Measurements from ENCODE around the gene REPIN1. TPM values are rescaled to one million over a fixed set of nuclear protein-coding genes. Genes with fewer than 3 reads are reported as not detected.

Gene REPIN1
- polyA plus RNA-seq, 3 donors from 2014 or later = 40.6 to 86.0 (median 43.2) TPM

DNA sequence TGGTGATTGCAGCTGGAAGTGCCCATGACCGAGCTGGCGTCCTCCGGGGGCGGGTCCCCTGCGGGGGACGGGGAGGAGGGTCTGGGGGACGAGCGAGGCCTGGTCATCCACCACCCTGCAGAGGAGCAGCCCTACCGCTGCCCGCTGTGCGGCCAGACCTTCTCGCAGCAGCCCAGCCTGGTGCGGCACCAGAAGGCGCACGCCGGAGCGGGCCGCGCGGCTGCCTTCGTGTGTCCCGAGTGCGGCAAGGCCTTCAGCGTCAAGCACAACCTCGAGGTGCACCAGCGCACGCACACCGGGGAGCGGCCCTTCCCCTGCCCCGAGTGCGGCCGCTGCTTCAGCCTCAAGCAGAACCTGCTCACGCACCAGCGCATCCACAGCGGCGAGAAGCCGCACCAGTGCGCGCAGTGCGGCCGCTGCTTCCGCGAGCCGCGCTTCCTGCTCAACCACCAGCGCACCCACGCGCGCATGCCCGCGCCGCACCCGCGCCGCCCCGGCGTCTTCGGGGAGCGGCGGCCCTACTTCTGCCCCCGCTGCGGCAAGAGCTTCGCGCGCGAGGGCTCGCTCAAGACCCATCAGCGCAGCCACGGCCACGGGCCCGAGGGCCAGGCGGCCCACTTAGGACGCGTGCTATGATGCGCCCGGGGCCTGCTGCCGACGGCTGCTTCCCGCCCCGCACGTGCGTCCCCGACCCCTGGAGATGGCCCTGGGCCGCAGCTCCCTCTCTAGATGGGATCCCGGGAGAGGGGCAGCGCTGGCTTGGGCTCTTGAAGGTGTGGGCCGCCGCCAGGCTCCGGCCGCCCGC, 39.2 kb downstream of the REPIN1 start:
- no peaks in the 10 kb centered on the region for H3K9me3 Mint-ChIP-seq
- H3K4me3 Mint-ChIP-seq = no peak overlapping the region
- H3K27me3 Mint-ChIP-seq (ENCODE audit: low read depth in 3 of 3) = peaks cover 0 to 7% (median 5%) of the 10 kb centered on the region in 3 donors
- peaks cover 5 to 13% (median 7%) of the 10 kb centered on the region in 3 donors for H3K36me3 Mint-ChIP-seq
- DNase-seq = no peak
- peak overlapping the region in 1 of 6 donors; percentile 90 for H3K27ac Mint-ChIP-seq
- H3K4me1 Mint-ChIP-seq = peaks cover 39 to 42% of the 10 kb centered on the region in 2 donors

GRCh38 chr7:150408393-150409299, 40.0 kb downstream of the REPIN1 start:
- Mint-ChIP-seq H3K4me1 (peaks cover 32 to 38% of the 10 kb centered on the region in 2 donors), H3K36me3 (peaks cover 5 to 13% (median 7%) of the 10 kb centered on the region in 3 donors), H3K27me3 (ENCODE audit: low read depth in 3 of 3) (peaks cover 0 to 7% (median 5%) of the 10 kb centered on the region in 3 donors), H3K9me3 (no peaks in the 10 kb centered on the region), H3K4me3 (peak overlapping the region in 1 of 5 donors; percentile 0), H3K27ac (peak overlapping the region; percentile 8 to 77 (median 61))
- DNase-seq = no peak

DNA sequence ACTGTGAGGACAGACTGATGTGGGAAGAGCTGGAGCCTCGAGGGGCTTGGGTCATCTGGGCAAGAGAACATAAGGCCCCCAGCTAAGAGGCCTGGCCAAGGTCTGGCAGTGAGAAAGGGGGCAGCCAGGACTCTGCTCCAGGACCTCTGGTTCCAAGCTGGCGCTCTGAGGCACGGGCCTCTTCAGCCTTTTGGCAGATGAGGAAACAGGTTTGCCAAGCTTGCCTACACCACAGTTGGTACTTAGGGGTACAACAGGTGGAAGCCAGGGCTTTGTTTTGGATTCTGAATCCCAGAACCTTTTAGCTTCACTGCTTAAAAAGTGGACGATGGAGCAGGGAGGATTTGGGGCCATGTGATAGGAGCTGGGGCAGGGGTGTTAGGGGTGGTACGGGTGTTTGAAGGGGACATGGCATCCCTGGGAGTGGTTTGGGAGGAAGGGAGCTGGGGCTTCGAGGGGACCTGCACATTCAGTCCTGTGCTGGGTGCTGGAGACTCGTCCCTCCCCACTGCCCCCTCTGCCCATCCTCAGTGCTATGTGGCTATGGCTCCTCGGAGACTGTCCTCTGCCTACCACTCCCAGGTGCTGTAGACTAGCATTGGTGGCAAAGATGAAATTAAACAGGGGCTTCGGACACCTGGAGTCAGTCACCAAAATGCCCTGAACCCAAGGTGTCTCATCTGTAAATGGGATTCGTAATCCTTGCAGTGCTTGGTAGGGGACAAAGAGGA, 40.8 kb downstream of the REPIN1 start:
- DNase-seq = no peak
- H3K4me3 Mint-ChIP-seq = no peak overlapping the region
- H3K36me3 Mint-ChIP-seq = peaks cover 5 to 13% (median 7%) of the 10 kb centered on the region in 3 donors

DNA sequence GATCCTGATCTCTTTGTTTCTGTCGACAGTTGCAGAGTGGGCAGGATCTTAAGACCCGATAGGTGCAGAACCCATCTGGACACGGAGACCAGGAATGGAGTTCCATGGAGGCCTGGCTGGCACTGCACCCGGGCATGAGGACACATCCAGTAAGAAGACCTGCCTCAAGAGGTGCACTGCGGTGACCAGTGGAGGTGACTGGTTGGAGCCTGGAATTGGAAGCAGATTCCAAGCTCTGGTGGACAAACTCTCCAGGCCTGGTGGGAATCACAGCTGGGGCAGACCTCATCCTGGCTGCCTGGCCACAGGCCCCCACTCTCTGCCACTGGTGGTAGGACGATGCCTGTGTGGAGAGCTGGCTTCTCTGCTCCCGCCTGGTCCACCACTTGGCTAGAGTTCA, 41.5 kb downstream of the REPIN1 start:
- Mint-ChIP-seq H3K27me3 (ENCODE audit: low read depth in 3 of 3) (peaks cover 0 to 5% (median 4%) of the 10 kb centered on the region in 3 donors), H3K36me3 (peaks cover 5 to 13% (median 7%) of the 10 kb centered on the region in 3 donors), H3K27ac (no peak overlapping the region), H3K4me1 (peaks cover 22 to 26% of the 10 kb centered on the region in 2 donors), H3K4me3 (no peak overlapping the region), H3K9me3 (no peaks in the 10 kb centered on the region)
- no peak for DNase-seq

More for the DNA sequence above, 40.8 kb downstream of the REPIN1 start:
- H3K9me3 Mint-ChIP-seq = no peaks in the 10 kb centered on the region
- peaks cover 0 to 6% (median 5%) of the 10 kb centered on the region in 3 donors for H3K27me3 Mint-ChIP-seq (ENCODE audit: low read depth in 3 of 3)
- peaks cover 24 to 30% of the 10 kb centered on the region in 2 donors for H3K4me1 Mint-ChIP-seq
- peak overlapping the region in 4 of 6 donors; percentile 8 to 77 (median 56) for H3K27ac Mint-ChIP-seq

- no peak for DNase-seq
- H3K4me1 Mint-ChIP-seq = peaks cover 18 to 21% of the 10 kb centered on the region in 2 donors
- H3K27me3 Mint-ChIP-seq (ENCODE audit: low read depth in 3 of 3) = peaks cover 0 to 3% (median 0%) of the 10 kb centered on the region in 3 donors
- H3K9me3 Mint-ChIP-seq = no peaks in the 10 kb centered on the region
- no peak overlapping the region for H3K4me3 Mint-ChIP-seq
- peaks cover 5 to 13% (median 7%) of the 10 kb centered on the region in 3 donors for H3K36me3 Mint-ChIP-seq
- peak overlapping the region in 1 of 6 donors; percentile 34 for H3K27ac Mint-ChIP-seq
Measured at GRCh38 chr7:150410680-150411346, 42.2 kb downstream of the REPIN1 start.

DNA sequence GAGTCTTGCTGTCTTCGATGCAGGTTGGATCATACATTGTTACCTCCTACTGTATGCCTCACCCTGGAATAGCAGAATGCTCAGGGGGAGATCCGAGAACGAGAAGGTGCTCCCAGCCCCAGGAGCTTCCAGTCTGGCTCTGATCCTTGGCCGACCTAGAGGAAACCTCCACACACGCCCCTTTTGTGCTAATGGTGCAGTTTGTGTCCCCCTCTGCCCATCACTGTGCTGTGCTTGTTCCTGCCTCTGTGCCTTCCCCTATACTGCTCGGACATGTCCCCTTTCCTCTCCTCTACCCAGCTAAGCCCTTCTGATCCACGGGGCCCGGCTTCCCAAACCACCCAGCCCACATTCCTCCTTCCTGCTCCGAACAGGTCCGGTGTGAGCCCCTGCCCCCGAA, 43.0 kb downstream of the REPIN1 start:
- Mint-ChIP-seq H3K4me1 (peaks cover 11 to 13% of the 10 kb centered on the region in 2 donors), H3K27me3 (ENCODE audit: low read depth in 3 of 3) (no peaks in the 10 kb centered on the region), H3K27ac (peak overlapping the region in 1 of 6 donors; percentile 22), H3K4me3 (no peak overlapping the region), H3K9me3 (no peaks in the 10 kb centered on the region), H3K36me3 (peaks cover 5 to 13% (median 7%) of the 10 kb centered on the region in 3 donors)
- DNase-seq = no peak

DNA sequence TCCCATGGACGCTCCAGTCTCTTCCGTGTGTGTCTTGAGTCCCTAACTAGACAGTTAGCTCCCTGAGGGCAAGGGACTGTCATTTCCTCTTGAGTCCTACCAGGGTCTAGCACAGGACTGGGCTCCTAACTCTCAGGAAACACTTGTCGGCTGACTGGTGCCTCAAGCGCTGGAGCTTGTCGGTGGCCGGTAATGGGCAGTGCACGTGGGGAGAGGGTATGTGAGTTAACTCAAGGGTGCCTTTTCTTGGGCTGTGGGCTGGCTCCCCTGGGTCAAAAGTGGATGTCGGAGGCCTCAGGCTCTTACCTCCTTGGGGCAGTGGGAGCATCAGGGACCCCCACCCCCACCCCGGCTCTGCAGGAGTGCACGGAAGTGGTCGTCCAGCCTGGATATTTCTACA, 43.4 kb downstream of the REPIN1 start:
- H3K4me3 Mint-ChIP-seq = no peak overlapping the region
- peaks cover 6 to 9% of the 10 kb centered on the region in 2 donors for H3K4me1 Mint-ChIP-seq
- DNase-seq = no peak
- H3K27me3 Mint-ChIP-seq (ENCODE audit: low read depth in 3 of 3) = no peaks in the 10 kb centered on the region
- H3K36me3 Mint-ChIP-seq = peaks cover 2 to 12% (median 6%) of the 10 kb centered on the region in 3 donors
- no peaks in the 10 kb centered on the region for H3K9me3 Mint-ChIP-seq
- peak overlapping the region in 1 of 6 donors; percentile 22 for H3K27ac Mint-ChIP-seq

DNA sequence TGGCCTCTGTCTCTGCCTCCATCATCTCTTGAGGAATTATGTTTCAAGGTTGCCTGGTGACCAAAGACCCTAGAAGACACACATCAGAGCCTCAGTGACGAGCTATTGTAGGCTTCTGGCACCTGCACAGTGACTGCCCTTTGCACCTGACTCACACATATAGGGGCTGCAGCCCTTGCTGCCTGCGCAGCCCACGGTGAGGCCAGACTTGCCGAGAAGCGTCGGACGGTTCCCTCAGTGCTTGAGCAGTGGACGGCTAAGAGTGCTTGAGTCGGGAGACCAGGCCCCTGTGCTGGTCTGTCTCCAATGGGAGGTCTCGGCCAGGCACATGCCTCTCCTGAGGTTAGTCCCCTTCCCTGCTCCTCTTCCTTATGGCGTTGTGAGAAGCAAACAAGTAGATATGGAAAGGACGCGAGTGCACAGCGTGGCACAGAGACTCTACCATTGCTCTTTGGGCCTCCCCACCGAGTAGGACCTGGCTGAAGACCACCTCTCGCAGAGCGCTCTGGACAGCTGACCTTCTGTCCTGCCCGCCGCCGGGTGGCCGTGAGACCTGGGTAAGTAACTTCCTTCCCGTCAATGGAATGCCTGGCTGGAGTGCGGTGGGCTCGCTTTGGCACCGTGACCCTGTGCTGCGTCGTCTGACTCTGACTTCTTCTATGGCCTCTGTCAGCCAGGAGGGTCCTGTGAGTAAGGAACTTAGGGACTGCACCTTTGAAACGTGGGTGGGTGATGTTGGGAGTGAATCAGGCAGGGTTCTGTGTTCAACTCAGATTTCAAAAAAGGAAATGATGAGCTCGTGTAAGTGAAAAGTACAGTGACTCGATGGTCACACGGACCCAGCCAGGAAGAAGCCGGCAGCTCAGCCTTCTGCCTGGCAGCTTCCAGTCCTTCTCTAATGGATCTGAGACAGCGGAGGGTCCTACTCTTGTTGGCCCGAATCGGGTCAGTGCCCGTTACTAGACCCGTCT, 44.2 kb downstream of the REPIN1 start:
- peaks cover 4 to 5% of the 10 kb centered on the region in 2 donors for H3K4me1 Mint-ChIP-seq
- no peaks in the 10 kb centered on the region for H3K9me3 Mint-ChIP-seq
- H3K27me3 Mint-ChIP-seq (ENCODE audit: low read depth in 3 of 3) = no peaks in the 10 kb centered on the region
- H3K4me3 Mint-ChIP-seq = no peak overlapping the region
- DNase-seq = no peak
- peak overlapping the region in 1 of 6 donors; percentile 11 for H3K27ac Mint-ChIP-seq
- H3K36me3 Mint-ChIP-seq = peaks cover 0 to 10% (median 4%) of the 10 kb centered on the region in 3 donors

DNA sequence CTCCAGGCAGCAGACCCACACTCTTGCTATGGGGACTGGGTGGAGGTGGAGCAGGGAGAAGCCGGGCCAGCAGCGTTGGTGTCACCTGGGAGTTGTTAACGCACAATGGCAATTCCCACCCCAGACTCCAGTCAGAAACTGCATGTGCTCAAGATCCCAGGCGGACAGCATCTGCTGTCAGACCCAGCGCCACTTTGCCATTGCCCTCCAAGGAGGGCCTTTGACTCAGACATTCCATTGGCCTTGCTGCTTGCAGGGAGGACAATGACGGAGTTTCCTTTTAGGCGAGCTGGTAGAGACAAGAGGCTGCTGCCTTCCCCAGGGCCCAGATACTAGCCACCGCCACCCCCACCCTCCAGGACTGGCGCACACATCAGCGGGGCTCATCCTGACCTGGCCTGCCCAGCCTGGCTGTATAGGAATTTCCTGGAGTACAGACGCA, 45.0 kb downstream of the REPIN1 start:
- Mint-ChIP-seq H3K4me1 (peaks cover 2 to 4% of the 10 kb centered on the region in 2 donors), H3K27me3 (ENCODE audit: low read depth in 3 of 3) (no peaks in the 10 kb centered on the region), H3K4me3 (no peak overlapping the region), H3K9me3 (no peaks in the 10 kb centered on the region), H3K36me3 (peaks cover 0 to 8% (median 1%) of the 10 kb centered on the region in 3 donors), H3K27ac (no peak overlapping the region)
- no peak for DNase-seq

GRCh38 chr7:150415161-150416153, 46.8 kb downstream of the REPIN1 start:
- Mint-ChIP-seq H3K4me1 (no peaks in the 10 kb centered on the region), H3K36me3 (peaks cover 0 to 4% (median 0%) of the 10 kb centered on the region in 3 donors), H3K27me3 (ENCODE audit: low read depth in 3 of 3) (no peaks in the 10 kb centered on the region)

GRCh38 chr7:150417239-150417638, 48.6 kb downstream of the REPIN1 start:
- Mint-ChIP-seq H3K36me3 (no peaks in the 10 kb centered on the region), H3K4me3 (no peak overlapping the region), H3K9me3 (no peaks in the 10 kb centered on the region), H3K27ac (no peak overlapping the region), H3K27me3 (ENCODE audit: low read depth in 3 of 3) (no peaks in the 10 kb centered on the region), H3K4me1 (peaks cover 5 to 8% of the 10 kb centered on the region in 2 donors)
- DNase-seq = no peak

More at GRCh38 chr7:150415161-150416153, 46.8 kb downstream of the REPIN1 start:
- Mint-ChIP-seq H3K4me3 (no peak overlapping the region), H3K27ac (peak overlapping the region in 1 of 6 donors; percentile 34), H3K9me3 (no peaks in the 10 kb centered on the region)
- no peak for DNase-seq
